ENCODE results near the gene CKS1B. TPM values are rescaled to one million over a fixed set of nuclear protein-coding genes. Genes with fewer than 3 reads are reported as not detected.
A peak's percentile ranks its signal among the peaks of the same experiment; 100 is the strongest.

CKS1B gene
- total RNA-seq, 1 experiment from 2014 or later = 258 TPM

- TF ChIP-seq TCF7 (CRISPR knock-in tag; IDR thresholded peaks at IDR 0.05; ENCODE audit: low read depth) (no peak; the same call in 1 of the 2 replicates), ZNF317 (CRISPR knock-in tag; IDR thresholded peaks at IDR 0.05; ENCODE audit: borderline replicate concordance, low read depth) (no peak), ERG (CRISPR knock-in tag; IDR thresholded peaks at IDR 0.05) (peak; percentile 75), PREB (CRISPR knock-in tag; IDR thresholded peaks at IDR 0.05; ENCODE audit: borderline replicate concordance) (no peak; the same call in 1 of the 2 replicates), HMGA2 (CRISPR knock-in tag; IDR thresholded peaks at IDR 0.05) (no peak), SMAD4 (CRISPR knock-in tag; IDR thresholded peaks at IDR 0.05) (no peak), FOXP4 (CRISPR knock-in tag; IDR thresholded peaks at IDR 0.05) (peak; percentile 86), MXD4 (CRISPR knock-in tag; IDR thresholded peaks at IDR 0.05; ENCODE audit: borderline replicate concordance) (no peak), ATF3 (CRISPR knock-in tag; conservative IDR thresholded peaks at IDR 0.05) (no peak), ZNF512 (CRISPR knock-in tag; IDR thresholded peaks at IDR 0.05; ENCODE audit: borderline replicate concordance) (no peak), SP1 (CRISPR knock-in tag; conservative IDR thresholded peaks at IDR 0.05) (peak; percentile 70), IRF1 (CRISPR knock-in tag; IDR thresholded peaks at IDR 0.05) (no peak; the same call in 1 of the 2 replicates), ESRRA (CRISPR knock-in tag; IDR thresholded peaks at IDR 0.05; ENCODE audit: borderline replicate concordance) (peak; percentile 69; the same call in 1 of the 2 replicates), NFATC4 (CRISPR knock-in tag; IDR thresholded peaks at IDR 0.05) (peak; percentile 90), NR1H2 (CRISPR knock-in tag; IDR thresholded peaks at IDR 0.05) (no peak), ETV6 (CRISPR knock-in tag; IDR thresholded peaks at IDR 0.05) (peak; percentile 56; the same call in 1 of the 2 replicates), AFF4 (CRISPR knock-in tag; IDR thresholded peaks at IDR 0.05; ENCODE audit: borderline replicate concordance) (no peak; the same call in 1 of the 2 replicates), RELA (CRISPR knock-in tag; IDR thresholded peaks at IDR 0.05; ENCODE audit: borderline replicate concordance) (0 out of 2 replicates have a peak, but pooled peaks have one; percentile 58), ZNF138 (CRISPR knock-in tag; conservative IDR thresholded peaks at IDR 0.05) (peak; percentile 79), ZNF423 (CRISPR knock-in tag; IDR thresholded peaks at IDR 0.05) (no peak), USF1 (CRISPR knock-in tag; IDR thresholded peaks at IDR 0.05) (peak; percentile 56), ZNF425 (CRISPR knock-in tag; conservative IDR thresholded peaks at IDR 0.05) (no peak)
Measured at GRCh38 chr1:154961207-154962155, 13.0 kb upstream of the CKS1B start, which contains the start of gene PYGO2 (continued).
